Measurements from ENCODE around the gene CDH12. TPM values are rescaled to one million over a fixed set of nuclear protein-coding genes. Genes with fewer than 3 reads are reported as not detected.

The CDH12 gene
- polyA plus RNA-seq, 1 experiment = not detected

DNA sequence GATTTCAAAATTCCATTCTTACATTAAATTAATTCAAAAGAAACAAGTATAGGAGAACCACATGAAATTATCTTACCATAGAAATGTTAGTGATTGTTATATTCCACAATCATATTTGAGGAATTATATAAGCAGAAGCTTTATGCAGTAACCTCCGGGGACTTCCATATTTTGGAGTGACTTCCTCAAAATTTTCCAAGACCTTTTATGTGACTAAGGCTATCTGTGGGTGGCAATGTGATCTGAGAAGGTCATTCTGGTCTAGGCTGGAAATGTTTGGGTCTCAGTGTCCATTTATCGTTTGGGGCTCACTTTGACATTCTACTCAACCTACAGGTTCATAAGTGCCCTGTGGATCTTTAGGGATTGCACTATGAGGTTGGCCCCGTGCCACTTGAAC is 776.6 kb downstream of the CDH12 start:
- ChIA-PET POLR2A (no interaction called here), CTCF (no interaction called here)

DNA sequence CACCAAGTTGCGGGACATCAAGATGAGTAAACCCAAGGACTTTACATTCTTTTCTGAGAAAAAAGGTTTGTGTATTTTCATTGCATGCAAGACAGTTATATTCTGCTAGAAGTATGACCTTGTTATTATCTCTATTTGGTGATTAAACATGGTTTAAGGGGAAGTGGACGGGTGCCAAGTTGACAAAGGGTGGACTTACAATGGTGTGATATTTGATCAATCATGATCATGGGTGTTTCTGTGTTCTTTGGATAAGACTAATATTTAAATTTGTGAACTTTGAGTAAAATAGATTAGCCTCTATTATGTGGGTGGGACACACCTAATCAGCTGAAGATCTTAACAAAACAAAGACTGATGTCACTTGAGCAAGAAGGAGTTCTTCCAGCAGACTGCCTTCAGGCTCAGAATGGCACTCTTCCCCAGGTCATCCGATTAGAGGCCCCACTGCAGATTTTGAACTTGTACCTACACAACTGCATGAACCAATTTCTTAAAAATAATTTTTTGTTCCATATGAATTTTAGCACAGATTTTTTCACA is 782.9 kb downstream of the CDH12 start:
- POLR2A ChIA-PET = no interaction called here
- Histone ChIP-seq H3K9me3 (ENCODE audit: control insufficient read depth, insufficient read depth, low read length) (no peaks in the 10 kb centered on the region), H3K27me3 (ENCODE audit: control insufficient read depth, insufficient read depth, low read length) (no peaks in the 10 kb centered on the region), H3K27ac (ENCODE audit: low read depth, low read length) (no peak overlapping the region), H3K4me3 (ENCODE audit: low read depth, low read length) (no peak overlapping the region)
- DNase-seq (ENCODE audit: low read depth, low spot score) = no peak
- CTCF ChIA-PET = no interaction called here
- TF ChIP-seq, protein P1, sequence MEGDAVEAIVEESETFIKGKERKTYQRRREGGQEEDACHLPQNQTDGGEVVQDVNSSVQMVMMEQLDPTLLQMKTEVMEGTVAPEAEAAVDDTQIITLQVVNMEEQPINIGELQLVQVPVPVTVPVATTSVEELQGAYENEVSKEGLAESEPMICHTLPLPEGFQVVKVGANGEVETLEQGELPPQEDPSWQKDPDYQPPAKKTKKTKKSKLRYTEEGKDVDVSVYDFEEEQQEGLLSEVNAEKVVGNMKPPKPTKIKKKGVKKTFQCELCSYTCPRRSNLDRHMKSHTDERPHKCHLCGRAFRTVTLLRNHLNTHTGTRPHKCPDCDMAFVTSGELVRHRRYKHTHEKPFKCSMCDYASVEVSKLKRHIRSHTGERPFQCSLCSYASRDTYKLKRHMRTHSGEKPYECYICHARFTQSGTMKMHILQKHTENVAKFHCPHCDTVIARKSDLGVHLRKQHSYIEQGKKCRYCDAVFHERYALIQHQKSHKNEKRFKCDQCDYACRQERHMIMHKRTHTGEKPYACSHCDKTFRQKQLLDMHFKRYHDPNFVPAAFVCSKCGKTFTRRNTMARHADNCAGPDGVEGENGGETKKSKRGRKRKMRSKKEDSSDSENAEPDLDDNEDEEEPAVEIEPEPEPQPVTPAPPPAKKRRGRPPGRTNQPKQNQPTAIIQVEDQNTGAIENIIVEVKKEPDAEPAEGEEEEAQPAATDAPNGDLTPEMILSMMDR (IDR thresholded peaks at IDR 0.05; ENCODE audit: low read depth, low read length) = no peak

More for the DNA sequence above, 776.6 kb downstream of the CDH12 start:
- Histone ChIP-seq H3K9me3 (ENCODE audit: control insufficient read depth, insufficient read depth, low read length) (no peaks in the 10 kb centered on the region), H3K27ac (ENCODE audit: low read depth, low read length) (no peak overlapping the region), H3K27me3 (ENCODE audit: control insufficient read depth, insufficient read depth, low read length) (no peaks in the 10 kb centered on the region), H3K4me3 (ENCODE audit: low read depth, low read length) (no peak overlapping the region)
- DNase-seq (ENCODE audit: low read depth, low spot score) = no peak
- TF ChIP-seq, protein P1 (IDR thresholded peaks at IDR 0.05; ENCODE audit: low read depth, low read length) = no peak

DNA sequence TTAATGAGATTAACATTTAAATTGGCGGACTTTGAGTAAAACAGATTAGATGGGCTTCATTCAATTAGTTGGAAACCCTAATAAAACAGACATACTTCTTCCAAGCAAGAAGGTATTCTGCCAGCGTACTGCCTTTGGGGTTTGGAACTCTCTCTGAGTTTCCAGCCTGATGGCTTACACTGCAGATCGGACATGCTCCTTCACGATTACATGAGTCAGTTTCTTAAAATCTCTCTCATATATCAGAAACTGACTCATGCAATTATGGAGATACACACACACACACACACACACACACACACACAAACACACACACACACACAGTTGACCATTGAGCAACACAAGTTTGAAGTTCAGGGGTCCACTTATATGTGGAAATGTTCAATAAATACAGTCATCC is 789.4 kb downstream of the CDH12 start:
- DNase-seq (ENCODE audit: low read depth, low spot score) = no peak
- no peaks in the 10 kb centered on the region for H3K27me3 ChIP-seq (ENCODE audit: control insufficient read depth, insufficient read depth, low read length)
- H3K27ac ChIP-seq (ENCODE audit: low read depth, low read length) = no peak overlapping the region
- TF ChIP-seq, protein P1 (IDR thresholded peaks at IDR 0.05; ENCODE audit: low read depth, low read length) = no peak
- POLR2A ChIA-PET = no interaction called here
- no peaks in the 10 kb centered on the region for H3K9me3 ChIP-seq (ENCODE audit: control insufficient read depth, insufficient read depth, low read length)
- CTCF ChIA-PET = no interaction called here
- no peak overlapping the region for H3K4me3 ChIP-seq (ENCODE audit: low read depth, low read length)

DNA sequence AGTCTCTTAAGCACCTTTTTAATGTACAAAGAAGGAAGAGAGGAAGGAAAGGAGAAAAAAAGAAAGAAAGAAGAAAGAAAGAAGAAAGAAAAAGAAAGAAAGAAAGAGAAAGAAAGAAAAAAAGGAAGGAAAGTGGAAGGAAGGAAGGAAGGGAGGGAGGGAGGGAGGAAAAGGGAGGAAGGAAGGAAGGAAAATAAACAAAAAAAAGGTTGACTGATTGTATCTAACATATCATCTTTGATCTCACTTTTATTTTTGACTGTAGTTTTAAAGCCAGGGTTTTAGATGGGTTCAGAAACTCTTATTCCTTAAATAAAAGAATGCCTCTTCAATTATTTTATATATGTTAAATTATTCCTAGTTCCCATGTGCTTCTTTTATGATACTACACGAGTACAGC is 794.5 kb downstream of the CDH12 start:
- POLR2A ChIA-PET = no interaction called here
- H3K4me3 ChIP-seq (ENCODE audit: low read depth, low read length) = no peak overlapping the region
- CTCF ChIA-PET = no interaction called here
- no peak overlapping the region for H3K27ac ChIP-seq (ENCODE audit: low read depth, low read length)
- no peaks in the 10 kb centered on the region for H3K27me3 ChIP-seq (ENCODE audit: control insufficient read depth, insufficient read depth, low read length)
- DNase-seq (ENCODE audit: low read depth, low spot score) = no peak
- TF ChIP-seq, protein P1 (IDR thresholded peaks at IDR 0.05; ENCODE audit: low read depth, low read length) = no peak
- no peaks in the 10 kb centered on the region for H3K9me3 ChIP-seq (ENCODE audit: control insufficient read depth, insufficient read depth, low read length)

DNA sequence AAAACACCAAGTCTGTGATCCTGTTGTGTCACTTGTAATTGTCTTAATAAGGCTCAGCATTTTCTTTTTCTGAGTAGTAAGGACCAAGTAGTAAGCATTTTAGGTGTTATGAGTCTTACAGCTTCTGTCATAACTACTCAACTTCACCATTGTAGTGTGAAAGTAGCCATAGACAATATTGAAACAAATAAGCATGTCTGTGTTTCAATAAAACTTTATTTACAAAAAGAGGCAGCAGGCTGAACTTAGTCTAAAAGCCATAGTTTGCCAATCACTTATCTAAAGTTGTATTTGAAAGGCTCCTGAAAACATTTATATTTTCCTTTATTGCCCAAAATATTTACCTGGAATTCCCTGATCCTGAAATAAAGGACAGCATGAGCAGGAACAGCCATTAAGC is 796.1 kb downstream of the CDH12 start:
- TF ChIP-seq, protein P1 (IDR thresholded peaks at IDR 0.05; ENCODE audit: low read depth, low read length) = no peak
- Histone ChIP-seq H3K27me3 (ENCODE audit: control insufficient read depth, insufficient read depth, low read length) (no peaks in the 10 kb centered on the region), H3K4me3 (ENCODE audit: low read depth, low read length) (no peak overlapping the region), H3K27ac (ENCODE audit: low read depth, low read length) (no peak overlapping the region), H3K9me3 (ENCODE audit: control insufficient read depth, insufficient read depth, low read length) (no peaks in the 10 kb centered on the region)
- DNase-seq (ENCODE audit: low read depth, low spot score) = no peak
- CTCF ChIA-PET = no interaction called here
- POLR2A ChIA-PET = no interaction called here

All from AG04450 (cell line).